GM18867 (cell line): ENCODE data around the gene UBTFL1.
"Not testable (repeated sequence)": the region's sequence is repeated elsewhere in the genome, so short reads cannot be mapped to it uniquely, and the experiment has no call there.

Experiments
- ATAC-seq: cut with Tn5 transposase; IDR thresholded peaks from one replicate; pipeline ENCODE4 v1.9.1; 2021; ENCODE audit warnings: mild to moderate bottlenecking, moderate library complexity; ENCODE audit not compliant: unreplicated experiment

The UBTFL1 gene, protein sequence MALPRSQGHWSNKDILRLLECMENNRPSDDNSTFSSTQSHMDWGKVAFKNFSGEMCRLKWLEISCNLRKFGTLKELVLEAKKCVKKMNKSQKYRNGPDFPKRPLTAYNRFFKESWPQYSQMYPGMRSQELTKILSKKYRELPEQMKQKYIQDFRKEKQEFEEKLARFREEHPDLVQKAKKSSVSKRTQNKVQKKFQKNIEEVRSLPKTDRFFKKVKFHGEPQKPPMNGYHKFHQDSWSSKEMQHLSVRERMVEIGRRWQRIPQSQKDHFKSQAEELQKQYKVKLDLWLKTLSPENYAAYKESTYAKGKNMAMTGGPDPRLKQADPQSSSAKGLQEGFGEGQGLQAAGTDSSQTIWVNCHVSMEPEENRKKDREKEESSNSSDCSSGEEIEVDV

GRCh38 chr11:90085650-90086049, at the start of gene UBTFL1:
TSS of gene UBTFL1 (plus strand) at chr11:90085950. CDS start at chr11:90085950, 0 bp downstream.
- ATAC-seq = not testable (repeated sequence)

DNA sequence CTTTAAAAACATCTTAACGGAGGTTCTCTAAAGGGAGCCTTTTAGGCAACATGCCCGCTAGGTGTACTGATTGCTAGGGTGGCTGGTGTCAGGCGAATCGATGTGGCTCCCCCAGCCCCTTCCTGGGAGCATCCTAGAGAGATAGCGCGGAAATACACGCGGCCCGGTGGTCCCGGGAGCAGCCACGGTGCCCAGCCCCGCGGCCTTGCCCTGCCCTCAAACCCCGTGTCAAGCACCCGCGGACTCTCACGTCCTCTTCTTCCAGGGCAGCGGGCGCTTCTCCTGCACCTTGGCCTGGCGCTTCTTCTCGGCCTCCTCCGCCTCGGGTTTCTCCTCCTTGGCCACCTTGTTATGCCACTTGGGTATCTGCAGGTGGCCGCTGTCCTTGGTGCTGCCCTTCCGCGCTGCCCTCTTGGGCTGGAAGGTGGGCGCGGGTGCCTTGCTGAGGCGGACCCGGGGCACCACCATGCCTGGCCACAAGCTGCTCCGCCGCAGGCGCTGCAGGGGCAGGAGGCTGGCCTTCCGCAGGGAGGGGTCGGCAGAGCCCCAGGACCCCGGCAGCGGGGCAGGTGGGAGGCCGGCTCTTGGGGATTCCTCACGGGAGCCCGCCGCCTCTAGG, 34.0 kb upstream of the UBTFL1 start:
- ATAC-seq = not testable (repeated sequence)

DNA sequence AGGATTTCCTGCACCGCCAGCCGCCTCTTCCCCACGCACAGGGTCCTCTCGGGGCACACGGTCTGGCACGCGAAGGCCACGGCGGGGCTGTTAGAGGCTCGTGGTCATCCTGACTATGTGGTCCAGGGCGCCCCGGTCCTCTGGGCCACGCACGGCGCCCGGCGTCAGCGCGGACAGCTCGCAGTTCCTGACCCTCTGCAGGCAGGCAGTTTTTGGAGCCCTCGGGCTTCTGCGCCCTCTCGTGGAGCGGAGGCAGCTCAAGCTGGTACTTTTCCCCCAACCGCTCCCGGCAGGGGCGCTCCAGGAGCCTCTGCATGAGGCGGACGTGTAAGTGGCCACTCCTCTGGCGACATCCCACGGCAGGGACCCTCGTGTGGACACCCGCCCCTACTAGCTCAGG, 33.4 kb upstream of the UBTFL1 start:
- ATAC-seq = not testable (repeated sequence)

- not testable (repeated sequence) for ATAC-seq
Measured at GRCh38 chr11:90053545-90053944, 32.2 kb upstream of the UBTFL1 start.

DNA sequence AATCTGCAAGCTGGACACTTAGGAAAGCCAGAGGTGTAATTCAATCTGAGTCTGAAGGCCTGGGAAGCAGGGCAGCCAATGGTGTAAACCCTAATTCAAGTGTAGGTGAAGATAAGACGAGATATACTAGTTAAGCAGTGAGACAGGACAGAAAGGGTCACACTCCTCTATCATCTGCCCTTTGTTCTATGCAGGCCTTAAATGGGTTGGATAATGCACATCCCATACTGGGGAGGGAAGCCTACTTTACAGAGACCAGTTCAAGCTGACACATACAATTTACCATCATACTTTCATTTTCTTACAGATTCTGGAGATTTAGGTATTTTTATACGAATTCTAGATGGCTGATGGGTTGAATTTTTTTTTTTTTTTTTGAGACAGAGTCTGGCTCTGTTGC, 3.0 kb downstream of the UBTFL1 start:
- ATAC-seq = not testable (repeated sequence)

GRCh38 chr11:90095230-90095924, 9.6 kb downstream of the UBTFL1 start:
- not testable (repeated sequence) for ATAC-seq

DNA sequence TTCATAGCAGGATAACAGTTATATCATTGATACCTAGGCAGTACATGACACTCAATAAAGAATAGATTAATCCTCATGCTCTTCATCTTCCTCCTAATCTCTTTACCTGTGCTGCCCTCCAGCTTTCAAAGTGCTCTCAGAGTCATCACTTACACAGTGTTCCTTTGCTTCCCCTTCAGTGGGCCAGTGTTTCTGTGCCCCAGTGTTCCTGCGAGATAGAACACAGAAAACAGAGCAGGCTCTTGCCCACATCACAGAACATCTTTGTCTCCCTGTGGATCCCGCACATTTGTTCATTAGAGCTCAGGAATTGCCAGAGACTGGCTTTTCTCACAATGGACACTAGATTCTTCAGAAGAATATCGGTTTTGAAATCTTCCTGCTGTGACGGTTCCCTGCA, 12.5 kb downstream of the UBTFL1 start:
- not testable (repeated sequence) for ATAC-seq

DNA sequence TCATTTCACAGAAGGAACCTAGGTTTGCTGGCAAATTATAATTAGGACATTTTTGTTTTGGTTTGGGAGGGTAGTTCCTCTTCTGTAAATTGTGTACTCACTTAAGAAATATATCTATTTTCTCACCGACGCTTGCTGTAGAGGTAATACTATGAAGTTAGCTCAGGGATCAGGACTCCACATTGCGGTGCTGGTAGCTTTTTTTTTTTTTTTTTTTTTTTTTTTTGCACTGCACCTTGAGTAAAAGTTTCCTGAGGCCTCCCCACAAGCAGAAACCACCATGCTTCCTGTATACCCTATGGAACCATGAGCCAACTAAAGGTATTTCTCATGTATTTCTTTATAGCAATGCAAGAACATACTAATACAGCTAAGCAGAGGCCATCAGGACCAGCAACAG, 14.7 kb downstream of the UBTFL1 start:
- ATAC-seq = no peak

GRCh38 chr11:90113541-90113940, 27.8 kb downstream of the UBTFL1 start:
- no peak for ATAC-seq

- no peak for ATAC-seq
Measured at GRCh38 chr11:90120191-90120590, 34.4 kb downstream of the UBTFL1 start.

DNA sequence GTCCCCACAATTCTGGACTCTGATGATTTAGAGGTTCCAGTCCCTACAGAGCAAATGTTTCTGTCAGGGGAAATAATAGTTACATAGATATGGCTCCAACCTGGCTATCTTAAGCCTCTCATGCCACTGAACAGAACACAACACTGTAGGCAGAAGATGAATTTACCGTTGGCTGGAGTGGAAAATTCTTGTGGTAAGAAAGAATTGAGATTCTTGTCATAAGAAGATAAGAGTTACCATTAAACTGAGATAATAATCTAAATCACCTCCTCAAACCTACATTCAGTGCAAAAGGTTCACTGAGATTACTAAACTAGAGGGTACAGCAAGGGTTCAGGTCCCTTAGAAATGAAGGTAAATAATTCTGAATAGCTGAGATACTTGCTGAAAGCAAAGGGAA, 38.6 kb downstream of the UBTFL1 start:
- ATAC-seq = no peak

GRCh38 chr11:90124946-90125345, 39.2 kb downstream of the UBTFL1 start:
- no peak for ATAC-seq

DNA sequence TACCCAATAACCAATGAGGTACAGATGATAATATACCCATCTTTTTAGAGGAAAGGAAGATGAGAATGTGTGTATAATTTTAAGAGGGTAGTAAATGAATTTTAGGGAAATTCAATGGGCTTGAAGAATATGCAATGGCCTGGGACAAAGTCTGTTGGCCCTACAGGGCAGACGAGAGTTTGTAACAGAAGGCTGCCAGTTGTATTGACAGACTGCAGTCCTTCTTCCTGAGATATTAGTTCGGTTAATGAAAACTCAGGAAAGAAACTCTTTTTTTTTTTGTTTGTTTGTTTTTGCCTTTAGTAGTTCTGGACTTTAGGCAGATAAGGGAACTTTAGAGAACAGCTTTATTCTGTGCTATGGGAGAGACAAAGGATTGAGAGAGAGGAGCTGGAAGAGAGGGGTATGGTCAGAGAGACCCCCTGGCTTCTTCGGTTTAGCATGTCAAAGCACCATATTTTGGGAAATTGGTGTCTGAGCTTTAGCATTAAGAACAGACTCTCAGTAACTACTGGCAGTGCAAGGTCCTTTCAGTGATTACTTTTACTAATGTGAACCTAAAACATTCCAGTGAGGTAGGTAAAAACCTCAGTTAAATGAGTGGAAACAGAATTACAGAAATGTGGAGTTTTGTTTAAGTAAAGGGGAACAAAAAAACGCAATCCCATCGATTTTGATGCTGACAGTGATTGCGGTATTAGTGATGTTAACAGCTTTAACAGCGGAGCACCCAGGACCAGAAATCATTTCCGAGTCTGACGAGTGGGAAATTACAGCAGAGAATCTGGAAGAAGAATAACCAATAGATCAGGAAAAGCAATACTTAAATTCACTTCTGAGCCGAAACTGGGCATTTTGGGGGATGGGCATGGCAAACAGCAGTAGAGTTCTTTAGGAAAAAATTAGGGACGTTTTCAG, 48.1 kb downstream of the UBTFL1 start:
- no peak for ATAC-seq

DNA sequence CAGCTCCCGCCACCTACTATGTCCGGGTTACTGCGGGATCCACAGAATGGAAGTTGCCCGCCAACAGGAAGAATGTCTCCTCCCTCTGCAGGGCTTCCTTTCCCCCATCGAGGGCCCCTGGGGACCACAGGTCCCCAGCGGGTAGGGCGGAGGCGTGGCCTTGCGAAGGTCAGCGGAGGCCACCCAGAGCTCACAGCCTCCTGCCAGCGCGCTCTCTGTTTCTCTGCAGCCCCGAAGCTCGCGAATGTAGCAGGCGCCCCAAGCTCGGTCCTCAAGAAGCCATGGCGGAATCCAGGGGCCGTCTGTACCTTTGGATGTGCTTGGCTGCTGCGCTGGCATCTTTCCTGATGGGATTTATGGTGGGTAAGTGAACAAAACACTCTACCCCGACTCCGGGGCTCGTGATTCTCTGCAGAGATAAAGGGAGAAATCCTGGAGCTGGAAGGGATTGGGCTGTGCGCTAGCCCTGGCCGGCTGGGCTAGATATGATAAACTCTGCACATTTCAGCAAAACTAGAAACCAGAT, 48.8 kb downstream of the UBTFL1 start, which contains the start of gene NAALAD2:
Gene NAALAD2, plus strand, starts transcription at position 186 of the 526 bp plus-strand sequence. Its CDS starts 96 bp downstream, at position 282.
- peak; percentile 73 for ATAC-seq

GRCh38 chr11:90135016-90135415, 49.3 kb downstream of the UBTFL1 start:
- ATAC-seq = no peak
